Brain microvascular endothelial cell (primary cell): Measurements from ENCODE around the gene KCNMA1.

Experiments
- DNase-seq: peaks from one replicate; pipeline ENCODE4 v3.0.0-alpha.2; 2020
- H3K27ac ChIP-seq: fragments of 250-450 bp; sonication (Bioruptor Pico); 2 replicates; pipeline ENCODE4 v1.5.1; 2020; ENCODE audit warnings: mild to moderate bottlenecking, moderate library complexity
- H3K27me3 ChIP-seq: fragments of 250-450 bp; sonication (Bioruptor Pico); replicated peaks from 2 replicates; pipeline ENCODE4 v1.5.1; 2020; ENCODE audit warnings: mild to moderate bottlenecking
- H3K36me3 ChIP-seq: fragments of 250-450 bp; sonication (Bioruptor Pico); replicated peaks from 2 replicates; pipeline ENCODE4 v1.5.1; 2020; ENCODE audit warnings: mild to moderate bottlenecking
- H3K4me3 ChIP-seq: 2 replicates; pipeline ENCODE4 v1.5.1; 2011; ENCODE audit warnings: low read depth, mild to moderate bottlenecking, control low read depth, low read length, moderate library complexity
- CTCF ChIP-seq: IDR thresholded peaks from 2 replicates; pipeline ENCODE4 v1.5.1; 2011; ENCODE audit warnings: low read depth, mild to moderate bottlenecking, moderate library complexity, low read length, control low read depth, inconsistent platforms; ENCODE audit errors: missing control alignments
- in situ Hi-C: cut with HindIII; loops from 2 replicates; pipeline ENCODE4 v1.10.0; 2017; ENCODE audit warnings: low sequenced_read_pairs, low pct_ligation_motif_present

The KCNMA1 gene

GRCh38 chr10:77313066-77313750 is 324.4 kb downstream of the KCNMA1 start:
- H3K36me3 ChIP-seq: no peaks in the 10 kb centered on the region
- H3K27me3 ChIP-seq: no peaks in the 10 kb centered on the region
- H3K27ac ChIP-seq: no peak overlapping the region
- no peak for DNase-seq
- H3K4me3 ChIP-seq: no peak overlapping the region
- no peak for TF ChIP-seq CTCF
- in situ Hi-C loops: no loop called here

GRCh38 chr10:77311186-77311585 is 326.4 kb downstream of the KCNMA1 start:
- Histone ChIP-seq H3K4me3 (no peak overlapping the region), H3K36me3 (no peaks in the 10 kb centered on the region), H3K27me3 (no peaks in the 10 kb centered on the region), H3K27ac (no peak overlapping the region)
- in situ Hi-C loops: no loop called here
- TF ChIP-seq CTCF: no peak
- no peak for DNase-seq

- Histone ChIP-seq H3K4me3 (no peak overlapping the region), H3K27ac (no peak overlapping the region), H3K27me3 (no peaks in the 10 kb centered on the region), H3K36me3 (no peaks in the 10 kb centered on the region)
- DNase-seq: no peak
- in situ Hi-C loops: no loop called here
- no peak for TF ChIP-seq CTCF
Observed at GRCh38 chr10:77310288-77310840, 327.2 kb downstream of the KCNMA1 start.

- Histone ChIP-seq H3K4me3 (no peak overlapping the region), H3K27ac (no peak overlapping the region), H3K36me3 (no peaks in the 10 kb centered on the region), H3K27me3 (no peaks in the 10 kb centered on the region)
- in situ Hi-C loops: no loop called here
- DNase-seq: no peak
- TF ChIP-seq CTCF: no peak
Observed at GRCh38 chr10:77309509-77309908, 328.1 kb downstream of the KCNMA1 start.

GRCh38 chr10:77309092-77309491 is 328.5 kb downstream of the KCNMA1 start:
- in situ Hi-C loops: no loop called here
- H3K36me3 ChIP-seq: no peaks in the 10 kb centered on the region
- H3K27ac ChIP-seq: no peak overlapping the region
- no peak for DNase-seq
- no peaks in the 10 kb centered on the region for H3K27me3 ChIP-seq
- no peak for TF ChIP-seq CTCF
- H3K4me3 ChIP-seq: no peak overlapping the region
